ENCODE results near the gene NUTF2. TPM values are rescaled to one million over a fixed set of nuclear protein-coding genes. Genes with fewer than 3 reads are reported as not detected.

Gene NUTF2
- polyA plus RNA-seq, 1 experiment, result 230 TPM

DNA sequence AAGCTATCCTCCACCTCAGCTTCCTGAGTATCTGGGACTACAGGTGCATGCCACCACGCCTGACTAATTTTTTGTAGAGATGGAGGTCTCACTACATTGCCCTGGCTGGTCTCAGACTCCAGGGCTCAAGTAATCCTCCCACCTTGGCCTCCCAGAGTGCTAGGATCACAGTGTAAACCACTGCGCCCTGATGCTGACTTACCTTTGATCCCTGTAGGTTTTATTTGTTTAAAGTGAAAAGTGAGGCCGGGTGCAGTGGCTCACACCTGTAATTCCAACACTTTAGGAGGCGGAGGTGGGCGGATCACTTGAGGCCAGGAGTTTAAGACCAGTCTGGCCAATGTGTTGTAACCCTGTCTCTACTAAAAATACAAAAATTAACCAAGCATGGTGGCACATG, 55.0 kb downstream of the NUTF2 start:
- Histone ChIP-seq H3K4me3 (ENCODE audit: low read depth, low read length) (no peak overlapping the region), H3K36me3 (ENCODE audit: control insufficient read depth, insufficient read depth, low read length) (peaks cover 4% of the 10 kb centered on the region), H3K27me3 (ENCODE audit: control insufficient read depth, insufficient read depth, low read length) (no peaks in the 10 kb centered on the region)
- TF ChIP-seq, protein P1, sequence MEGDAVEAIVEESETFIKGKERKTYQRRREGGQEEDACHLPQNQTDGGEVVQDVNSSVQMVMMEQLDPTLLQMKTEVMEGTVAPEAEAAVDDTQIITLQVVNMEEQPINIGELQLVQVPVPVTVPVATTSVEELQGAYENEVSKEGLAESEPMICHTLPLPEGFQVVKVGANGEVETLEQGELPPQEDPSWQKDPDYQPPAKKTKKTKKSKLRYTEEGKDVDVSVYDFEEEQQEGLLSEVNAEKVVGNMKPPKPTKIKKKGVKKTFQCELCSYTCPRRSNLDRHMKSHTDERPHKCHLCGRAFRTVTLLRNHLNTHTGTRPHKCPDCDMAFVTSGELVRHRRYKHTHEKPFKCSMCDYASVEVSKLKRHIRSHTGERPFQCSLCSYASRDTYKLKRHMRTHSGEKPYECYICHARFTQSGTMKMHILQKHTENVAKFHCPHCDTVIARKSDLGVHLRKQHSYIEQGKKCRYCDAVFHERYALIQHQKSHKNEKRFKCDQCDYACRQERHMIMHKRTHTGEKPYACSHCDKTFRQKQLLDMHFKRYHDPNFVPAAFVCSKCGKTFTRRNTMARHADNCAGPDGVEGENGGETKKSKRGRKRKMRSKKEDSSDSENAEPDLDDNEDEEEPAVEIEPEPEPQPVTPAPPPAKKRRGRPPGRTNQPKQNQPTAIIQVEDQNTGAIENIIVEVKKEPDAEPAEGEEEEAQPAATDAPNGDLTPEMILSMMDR (IDR thresholded peaks at IDR 0.05; ENCODE audit: insufficient read depth, low read depth, low read length), result no peak
- no peak for DNase-seq (ENCODE audit: low read depth)
- CTCF ChIA-PET, result interaction anchor here (0.7 to 2.1 kb wide), 2 partner anchors 86 to 387 kb away, joined by 3 to 6 read pairs; no protein-coding TSS in a partner anchor
- POLR2A ChIA-PET, result no interaction called here

DNA sequence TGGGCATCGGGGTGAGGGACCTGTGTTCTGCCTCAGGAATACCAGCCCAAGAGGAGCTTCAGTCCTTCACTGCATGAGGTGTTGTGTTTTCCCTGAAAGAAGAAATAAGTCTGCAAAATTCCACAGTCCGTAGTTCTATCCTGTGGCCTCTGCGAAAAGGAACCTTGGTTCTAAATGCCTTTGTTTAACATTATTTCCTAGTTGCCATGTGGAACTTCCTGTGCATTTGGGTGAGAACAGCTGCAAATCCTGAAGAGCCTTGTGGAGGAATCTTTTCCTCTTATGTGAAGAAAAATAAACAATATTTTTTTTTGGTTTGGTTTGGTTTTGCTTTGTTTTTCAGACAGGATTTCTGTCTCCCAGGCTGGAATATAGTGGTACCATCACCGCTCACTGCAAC, 56.1 kb downstream of the NUTF2 start:
- ChIA-PET CTCF (interaction anchor here (1.9 kb wide), 1 partner anchor 19 kb away, joined by 7 read pairs; the partner anchor contains the start of gene NRN1L), POLR2A (no interaction called here)
- no peak for DNase-seq (ENCODE audit: low read depth)
- TF ChIP-seq, protein P1 (IDR thresholded peaks at IDR 0.05; ENCODE audit: insufficient read depth, low read depth, low read length), result no peak
- Histone ChIP-seq H3K27me3 (ENCODE audit: control insufficient read depth, insufficient read depth, low read length) (no peaks in the 10 kb centered on the region), H3K36me3 (ENCODE audit: control insufficient read depth, insufficient read depth, low read length) (peaks cover 4% of the 10 kb centered on the region), H3K4me3 (ENCODE audit: low read depth, low read length) (no peak overlapping the region)

DNA sequence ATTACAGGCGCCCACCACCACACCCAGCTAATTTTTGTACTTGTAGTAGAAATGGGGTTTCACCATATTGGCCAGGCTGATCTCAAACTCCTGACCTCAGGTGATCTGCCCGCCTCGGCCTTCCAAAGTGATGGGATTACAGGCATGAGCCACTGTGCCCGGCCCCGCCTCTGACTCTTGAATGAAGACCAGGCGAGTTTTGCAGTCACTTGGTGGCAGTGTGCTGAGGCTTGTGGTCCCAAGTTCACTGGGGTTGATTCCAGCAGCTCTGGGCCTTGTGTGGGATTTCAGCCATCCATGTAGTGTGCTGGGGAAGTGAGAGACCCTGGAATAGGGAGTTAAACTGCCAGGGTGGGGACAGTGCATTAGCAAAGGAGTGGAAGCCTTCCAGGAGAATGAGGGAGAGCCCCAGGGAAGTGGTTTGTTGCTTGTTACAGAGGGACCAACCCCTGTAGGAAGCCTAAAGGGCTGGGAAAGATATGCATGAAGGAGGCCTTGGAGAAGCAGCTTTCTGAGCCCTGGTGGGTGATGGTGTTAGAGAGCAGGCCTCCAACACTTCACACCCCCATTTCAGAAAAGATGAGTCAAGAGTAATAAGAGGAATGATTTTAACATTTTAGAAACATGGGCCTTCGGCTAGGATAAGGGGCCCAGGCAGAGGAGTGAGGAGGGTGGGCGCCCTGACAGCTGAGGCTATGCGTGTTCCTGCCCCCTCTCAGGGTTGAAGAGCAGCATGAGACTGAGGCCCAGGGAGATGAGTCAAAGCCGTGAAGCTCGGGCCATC, 60.9 kb downstream of the NUTF2 start:
- ChIA-PET CTCF (interaction anchor here (0.6 to 5.9 kb wide), 6 partner anchors 11 to 705 kb away, joined by 3 to 32 read pairs (median 4); partner anchors contain the start of gene NRN1L), POLR2A (no interaction called here)
- Histone ChIP-seq H3K36me3 (ENCODE audit: control insufficient read depth, insufficient read depth, low read length) (peaks cover 16% of the 10 kb centered on the region), H3K4me3 (ENCODE audit: low read depth, low read length) (no peak overlapping the region), H3K27me3 (ENCODE audit: control insufficient read depth, insufficient read depth, low read length) (no peaks in the 10 kb centered on the region)
- DNase-seq (ENCODE audit: low read depth), result no peak
- TF ChIP-seq, protein P1 (IDR thresholded peaks at IDR 0.05; ENCODE audit: insufficient read depth, low read depth, low read length), result no peak

DNA sequence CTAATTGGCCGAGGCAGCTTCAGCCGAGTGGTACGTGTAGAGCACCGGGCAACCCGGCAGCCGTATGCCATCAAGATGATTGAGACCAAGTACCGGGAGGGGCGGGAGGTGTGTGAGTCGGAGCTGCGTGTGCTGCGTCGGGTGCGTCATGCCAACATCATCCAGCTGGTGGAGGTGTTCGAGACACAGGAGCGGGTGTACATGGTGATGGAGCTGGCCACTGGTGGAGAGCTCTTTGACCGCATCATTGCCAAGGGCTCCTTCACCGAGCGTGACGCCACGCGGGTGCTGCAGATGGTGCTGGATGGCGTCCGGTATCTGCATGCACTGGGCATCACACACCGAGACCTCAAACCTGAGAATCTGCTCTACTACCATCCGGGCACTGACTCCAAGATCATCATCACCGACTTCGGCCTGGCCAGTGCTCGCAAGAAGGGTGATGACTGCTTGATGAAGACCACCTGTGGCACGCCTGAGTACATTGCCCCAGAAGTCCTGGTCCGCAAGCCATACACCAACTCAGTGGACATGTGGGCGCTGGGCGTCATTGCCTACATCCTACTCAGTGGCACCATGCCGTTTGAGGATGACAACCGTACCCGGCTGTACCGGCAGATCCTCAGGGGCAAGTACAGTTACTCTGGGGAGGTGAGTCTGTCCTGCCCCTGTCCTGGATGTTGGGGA, 62.5 kb downstream of the NUTF2 start:
- TF ChIP-seq, protein P1 (IDR thresholded peaks at IDR 0.05; ENCODE audit: insufficient read depth, low read depth, low read length), result no peak
- no peak for DNase-seq (ENCODE audit: low read depth)
- Histone ChIP-seq H3K27me3 (ENCODE audit: control insufficient read depth, insufficient read depth, low read length) (no peaks in the 10 kb centered on the region), H3K36me3 (ENCODE audit: control insufficient read depth, insufficient read depth, low read length) (peaks cover 14% of the 10 kb centered on the region), H3K4me3 (ENCODE audit: low read depth, low read length) (no peak overlapping the region)
- ChIA-PET POLR2A (no interaction called here), CTCF (interaction anchor here (0.6 to 5.9 kb wide), 4 partner anchors 12 to 26 kb away, joined by 3 to 32 read pairs (median 3); partner anchors contain the start of gene NRN1L)

DNA sequence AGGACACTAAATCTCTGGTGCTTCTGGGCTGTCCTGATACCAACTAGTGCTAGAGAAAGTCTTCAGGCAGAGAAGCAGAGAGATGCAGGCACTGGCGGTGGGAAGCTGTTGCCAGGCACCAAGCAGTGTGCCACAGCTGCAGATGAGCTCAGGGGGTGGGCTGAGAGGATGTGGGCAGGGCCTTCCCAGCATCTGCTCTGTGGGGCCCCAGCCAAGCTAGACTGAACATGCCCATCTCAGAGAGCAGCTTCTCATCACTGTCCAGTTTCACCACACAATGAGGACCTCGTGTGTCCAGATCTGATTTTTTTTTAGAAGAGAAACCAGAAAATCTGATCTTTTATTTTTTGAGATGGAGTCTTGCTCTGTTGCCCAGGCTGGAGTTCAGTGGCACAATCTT, 63.4 kb downstream of the NUTF2 start:
- Histone ChIP-seq H3K27me3 (ENCODE audit: control insufficient read depth, insufficient read depth, low read length) (no peaks in the 10 kb centered on the region), H3K4me3 (ENCODE audit: low read depth, low read length) (no peak overlapping the region), H3K36me3 (ENCODE audit: control insufficient read depth, insufficient read depth, low read length) (peaks cover 14% of the 10 kb centered on the region)
- DNase-seq (ENCODE audit: low read depth), result no peak
- TF ChIP-seq, protein P1 (IDR thresholded peaks at IDR 0.05; ENCODE audit: insufficient read depth, low read depth, low read length), result no peak
- CTCF ChIA-PET, result interaction anchor here (0.6 to 5.9 kb wide), 6 partner anchors 13 to 393 kb away, joined by 3 to 32 read pairs (median 4); partner anchors contain the start of genes CTRL and NRN1L
- POLR2A ChIA-PET, result no interaction called here
